Inflammatory macrophage treated with lipopolysaccharide for 4 hours (primary cell): ENCODE results near the gene ACTMAP.

Source experiments
- DNase-seq: peaks from one replicate; pipeline ENCODE4 v3.0.0-alpha.2; 2020

Gene ACTMAP

DNA sequence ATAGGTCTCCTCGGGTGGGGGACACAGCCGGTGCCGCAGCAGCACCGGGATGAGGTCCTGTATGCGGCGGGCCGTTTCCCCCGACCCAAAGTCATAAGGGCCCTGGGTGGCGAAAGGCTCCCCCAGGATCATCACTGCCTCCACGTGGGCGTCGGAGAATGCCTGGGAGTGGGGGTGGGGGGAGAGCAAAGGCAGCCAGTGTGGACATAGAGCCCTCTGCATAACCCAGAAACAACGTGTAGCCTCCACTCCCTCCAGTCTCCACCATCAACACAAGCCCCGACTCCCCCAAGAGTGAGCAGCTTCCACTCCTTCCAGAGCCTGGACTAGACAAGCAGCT, 58.1 kb downstream of the ACTMAP start:
- no peak for DNase-seq

DNA sequence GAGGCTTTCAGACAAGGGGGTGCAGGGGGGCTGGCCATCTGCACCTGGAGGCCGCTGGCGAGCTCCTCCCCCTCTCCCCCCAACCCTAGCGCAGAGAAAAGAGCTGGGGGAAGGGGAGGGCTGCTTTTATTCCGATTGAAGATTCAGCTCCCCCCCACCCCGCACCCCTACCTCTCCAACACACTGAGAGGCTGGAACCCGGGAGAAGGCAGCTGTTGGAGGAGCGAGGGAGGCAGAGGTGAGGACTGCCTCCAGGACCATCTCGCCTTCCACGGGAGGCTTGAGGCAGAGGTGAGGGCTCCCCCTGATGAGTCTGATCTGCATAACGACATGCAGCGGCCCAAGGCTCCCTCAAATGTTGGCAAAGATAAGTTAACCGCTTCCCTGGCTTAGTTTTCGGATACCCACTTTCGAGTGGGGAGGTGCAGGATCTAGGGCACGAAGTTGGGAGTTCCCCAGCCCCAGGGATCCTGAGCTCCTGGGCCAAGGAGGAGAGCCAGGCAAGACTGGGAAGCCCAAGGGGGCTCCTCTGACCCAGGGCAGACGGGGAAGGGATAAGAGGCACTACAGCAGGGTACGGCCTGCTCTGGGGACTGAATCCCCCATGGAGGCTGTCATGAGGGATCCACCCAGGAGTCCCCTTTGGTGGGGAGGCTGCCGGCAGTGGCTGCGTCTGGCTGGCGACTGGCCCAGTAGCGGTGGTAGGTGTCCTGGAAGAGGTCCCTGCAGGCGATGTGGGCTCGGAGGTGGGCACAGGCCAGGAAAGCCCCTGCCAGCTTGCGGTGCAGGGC, 58.7 kb downstream of the ACTMAP start:
- DNase-seq: no peak
